H1 (cell line): ENCODE measurements around the gene USH1C. TPM values are rescaled to one million over a fixed set of nuclear protein-coding genes. Genes with fewer than 3 reads are reported as not detected.

Experiments used
- CTCF ChIA-PET: fragments of 300-600 bp; sonication (Branson Sonifier 250); formaldehyde crosslinking; loops from one replicate; lab custom pipeline; 2021; ENCODE audit not compliant: partially characterized antibody; lab: Charles Lee
- POLR2A ChIA-PET: fragments of 300-600 bp; sonication (Branson Sonifier 250); formaldehyde crosslinking; loops from one replicate; lab custom pipeline; 2021; ENCODE audit warnings: inconsistent platforms; ENCODE audit not compliant: partially characterized antibody; lab: Charles Lee
- DNase-seq, 2 experiments: peaks; one replicate each; pipeline versions ENCODE4 v3.0.0 to v3.0.0-alpha.2; 2010 to 2022; ENCODE audit warnings: low spot score in 2 of 2, low read depth in 1 of 2, mixed read lengths in 1 of 2
- FAIRE-seq: peaks from 2 replicates; lab custom pipeline; 2011; peaks lifted over from hg19 to GRCh38; lab: Jason Lieb, UNC
- H2AFZ ChIP-seq: 2 replicates; pipeline ENCODE4 v1.8.1; 2012; ENCODE audit warnings: low read length, inconsistent platforms
- H2AK5ac ChIP-seq: 2 replicates; pipeline ENCODE4 v1.6.1; 2013; ENCODE audit warnings: low read depth, low read length
- H2BK120ac ChIP-seq: replicated peaks from 2 replicates; pipeline ENCODE3; 2013; ENCODE audit warnings: low read depth, low read length, inconsistent platforms
- H2BK12ac ChIP-seq: 2 replicates; pipeline ENCODE4 v1.6.1; 2013; ENCODE audit warnings: low read depth, low read length
- H2BK15ac ChIP-seq: 2 replicates; pipeline ENCODE4 v1.6.1; 2013; ENCODE audit warnings: low read length
- H2BK20ac ChIP-seq: 2 replicates; pipeline ENCODE4 v1.6.1; 2013; ENCODE audit warnings: low read length
- H2BK5ac ChIP-seq: 2 replicates; pipeline ENCODE4 v1.6.1; 2013; ENCODE audit warnings: low read depth, low read length
- H3K14ac ChIP-seq: 2 replicates; pipeline ENCODE4 v1.6.1; 2013; ENCODE audit warnings: inconsistent platforms; ENCODE audit not compliant: insufficient read length
- H3K18ac ChIP-seq: 2 replicates; pipeline ENCODE4 v1.6.1; 2013; ENCODE audit warnings: low read length; ENCODE audit errors: extremely low read depth
- H3K23ac ChIP-seq: 2 replicates; pipeline ENCODE4 v1.6.1; 2013; ENCODE audit warnings: inconsistent platforms; ENCODE audit not compliant: insufficient read length
- H3K23me2 ChIP-seq: 2 replicates; pipeline ENCODE4 v1.6.1; 2013; ENCODE audit warnings: low read depth, low read length
- H3K27ac ChIP-seq: 2 replicates; pipeline ENCODE4 v1.6.1; 2011; ENCODE audit warnings: low read depth, low read length, inconsistent platforms
- H3K27me3 ChIP-seq, 4 experiments: replicated peaks in 1 of 4; 1 replicate in 1 of 4; 2 replicates in 3 of 4; pipeline versions ENCODE4 v1.6.1 to v1.8.1; 2011 to 2013; ENCODE audit warnings: low read length in 3 of 4, mild to moderate bottlenecking in 3 of 4, inconsistent platforms in 2 of 4, mixed read lengths in 2 of 4, moderate library complexity in 1 of 4; ENCODE audit not compliant: control insufficient read depth in 3 of 4, insufficient read depth in 3 of 4; ENCODE audit errors: extremely low read depth in 1 of 4
- H3K36me3 ChIP-seq, 4 experiments: 2 replicates each; pipeline versions ENCODE4 v1.6.1 to v1.8.1; 2011 to 2013; ENCODE audit warnings: mild to moderate bottlenecking in 4 of 4, low read length in 3 of 4, moderate library complexity in 2 of 4, control low read depth in 1 of 4, inconsistent platforms in 1 of 4; ENCODE audit not compliant: insufficient read depth in 4 of 4, control insufficient read depth in 2 of 4
- H3K4ac ChIP-seq: replicated peaks from 2 replicates; pipeline ENCODE3; 2013; ENCODE audit warnings: low read length, low read depth, mixed read lengths, inconsistent platforms; ENCODE audit not compliant: insufficient read length
- H3K4me1 ChIP-seq, 4 experiments: replicated peaks in 1 of 4; 1 replicate in 1 of 4; 2 replicates in 3 of 4; pipeline versions ENCODE4 v1.6.1 to v1.8.1; 2011 to 2013; ENCODE audit warnings: low read length in 3 of 4, inconsistent platforms in 2 of 4, mixed read lengths in 1 of 4; ENCODE audit not compliant: insufficient read depth in 4 of 4, control insufficient read depth in 3 of 4
- H3K4me2 ChIP-seq, 2 experiments: 2 replicates each; pipeline versions ENCODE4 v1.6.1 to v1.8.1; 2011 to 2013; ENCODE audit warnings: low read depth in 2 of 2, low read length in 2 of 2, control low read depth in 1 of 2, inconsistent platforms in 1 of 2, mild to moderate bottlenecking in 1 of 2; ENCODE audit not compliant: insufficient read depth in 1 of 2
- H3K4me3 ChIP-seq, 4 experiments: fragments of 200-600, 300-600 bp in 1 of 4; sonication (generic), shearing (Covaris generic), sonication (Bioruptor Twin) in 1 of 4; 2 replicates each; pipeline versions ENCODE4 v1.5.1 to v1.8.1; 2011 to 2016; ENCODE audit warnings: low read length in 4 of 4, low read depth in 3 of 4, control low read depth in 2 of 4, inconsistent platforms in 2 of 4, mild to moderate bottlenecking in 2 of 4, mixed read lengths in 1 of 4, moderate library complexity in 1 of 4; ENCODE audit not compliant: insufficient read depth in 2 of 4; ENCODE audit errors: extremely low read depth in 1 of 4
- H3K56ac ChIP-seq: replicated peaks from 2 replicates; pipeline ENCODE3; 2013; ENCODE audit warnings: low read depth, mild to moderate bottlenecking, mixed read lengths, low read length, inconsistent platforms; ENCODE audit not compliant: insufficient read length
- H3K79me1 ChIP-seq: 2 replicates; pipeline ENCODE4 v1.6.1; 2013; ENCODE audit warnings: low read depth, low read length, control low read depth
- H3K79me2 ChIP-seq, 2 experiments: 2 replicates each; pipeline versions ENCODE4 v1.6.1 to v1.8.1; 2012 to 2013; ENCODE audit warnings: low read length in 2 of 2, mild to moderate bottlenecking in 2 of 2, inconsistent platforms in 1 of 2; ENCODE audit not compliant: insufficient read depth in 2 of 2, control insufficient read depth in 1 of 2
- H3K9ac ChIP-seq, 4 experiments: replicated peaks in 1 of 4; 1 replicate in 1 of 4; 2 replicates in 3 of 4; pipeline versions ENCODE4 v1.6.1 to v1.8.1; 2011 to 2013; ENCODE audit warnings: low read depth in 3 of 4, low read length in 3 of 4, control low read depth in 2 of 4, mild to moderate bottlenecking in 2 of 4, moderate library complexity in 2 of 4, inconsistent platforms in 1 of 4; ENCODE audit errors: extremely low read depth in 1 of 4
- H3K9me3 ChIP-seq, 2 experiments: 2 replicates each; pipeline versions ENCODE4 v1.6.1 to v1.8.1; 2012 to 2013; ENCODE audit warnings: mild to moderate bottlenecking in 2 of 2, moderate library complexity in 2 of 2, control low read depth in 1 of 2, inconsistent platforms in 1 of 2, low read depth in 1 of 2, low read length in 1 of 2, mixed read lengths in 1 of 2; ENCODE audit not compliant: insufficient read depth in 2 of 2
- H4K20me1 ChIP-seq, 2 experiments: replicated peaks in 1 of 2; 2 replicates each; pipeline versions ENCODE3 to v1.8.1; 2011 to 2013; ENCODE audit warnings: inconsistent platforms in 2 of 2, low read length in 2 of 2, mild to moderate bottlenecking in 1 of 2; ENCODE audit not compliant: insufficient read depth in 2 of 2, control insufficient read depth in 1 of 2
- H4K5ac ChIP-seq: 2 replicates; pipeline ENCODE4 v1.6.1; 2013; ENCODE audit warnings: low read length, low read depth, mixed read lengths, inconsistent platforms; ENCODE audit not compliant: insufficient read length
- H4K8ac ChIP-seq: 2 replicates; pipeline ENCODE4 v1.8.0; 2013; ENCODE audit warnings: mild to moderate bottlenecking, moderate library complexity, low read length, inconsistent platforms; ENCODE audit not compliant: insufficient read depth; ENCODE audit errors: extremely low read depth
- H4K91ac ChIP-seq: replicated peaks from 2 replicates; pipeline ENCODE3; 2013; ENCODE audit warnings: low read length, mixed read lengths, inconsistent platforms; ENCODE audit not compliant: insufficient read length
- CTBP2 ChIP-seq: IDR thresholded peaks from 2 replicates; pipeline ENCODE4 v1.7.0; 2011; ENCODE audit warnings: borderline replicate concordance, mild to moderate bottlenecking, moderate library complexity, mixed read lengths, low read length; ENCODE audit not compliant: insufficient read depth, insufficient read length
- GTF2F1 ChIP-seq: IDR thresholded peaks from 2 replicates; pipeline ENCODE4 v1.6.1; 2012; ENCODE audit warnings: low read depth, low read length, improper control_type of control experiment, borderline replicate concordance
- NRF1 ChIP-seq: IDR thresholded peaks from 2 replicates; pipeline ENCODE4 v1.6.1; 2011; ENCODE audit warnings: mild to moderate bottlenecking, low read depth, low read length, improper control_type of control experiment
- WGBS, 2 experiments: shearing (Covaris generic) in 1 of 2; methylation state at CpG; one replicate each; pipeline versions ENCODE4 v1.1.6 to v1.1.7; 2013 to 2015; ENCODE audit warnings: low lambda C conversion rate in 2 of 2, mixed read lengths in 2 of 2, inconsistent platforms in 1 of 2, low coverage in 1 of 2, missing lambda C conversion rate in 1 of 2; ENCODE audit not compliant: insufficient replicate concordance in 2 of 2, insufficient coverage in 1 of 2, insufficient read length in 1 of 2; ENCODE audit errors: extremely low coverage in 1 of 2, missing lambda C conversion rate in 1 of 2; 5-methylcytosine and 5-hydroxymethylcytosine counted together
- polyA plus RNA-seq, 7 experiments: library from polyadenylated mRNA; depleted of rRNA in 3 of 7; stranded (reverse) in 5 of 7; unstranded in 2 of 7; fragments of >200 nt in 5 of 7; fragments of 200-250 nt in 2 of 7; gene quantifications; 1 replicate in 5 of 7; 2 replicates in 1 of 7; 4 replicates in 1 of 7; pipeline versions ENCODE4 v1.2.1 to v1.2.3, GENCODE V29; 2011 to 2013; ENCODE audit warnings: missing spikeins in 2 of 7, mixed read lengths in 2 of 7
- total RNA-seq: library from RNA; stranded (reverse); fragmentation: NEBNext Ultra II Directional; extraction: Animal tissue kit (Norgen Biotek cat#: 25700); gene quantifications from 2 replicates; pipeline ENCODE4 v1.2.1, GENCODE V29; 2021

USH1C gene
- total and polyA plus RNA-seq, 2 of the 8 experiments (the other 6 are each of a cell fraction or from before 2014, with no cell fraction given) = 1.3 to 1.6 TPM

GRCh38 chr11:17552392-17553248, 8.4 kb upstream of the USH1C start:
- DNase-seq (no peak), FAIRE-seq (no peak)
- TF ChIP-seq GTF2F1 (no peak), NRF1 (no peak), CTBP2 (no peak)
- H2BK20ac ChIP-seq = no peak overlapping the region
- no peaks in the 10 kb centered on the region for H3K36me3 ChIP-seq
- H3K23me2 ChIP-seq = peaks cover 2% of the 10 kb centered on the region; the same call in 1 of the 2 replicates
- H4K20me1 ChIP-seq = no peaks in the 10 kb centered on the region
- peaks cover 0 to 4% (median under 1%) of the 10 kb centered on the region in 4 experiments; a peak in 2 of 7 replicates for H3K27me3 ChIP-seq
- no peak overlapping the region for H2BK120ac ChIP-seq
- 85% methylated on average over 10 of the region's 10 CpGs; no CpG with 5 or more reads in 1 of the 2 experiments for WGBS, 2 experiments
- no peak overlapping the region for H3K23ac ChIP-seq
- H4K8ac ChIP-seq = no peak overlapping the region
- no peaks in the 10 kb centered on the region for H3K9me3 ChIP-seq
- no peak overlapping the region for H4K91ac ChIP-seq
- no peak overlapping the region for H3K4me2 ChIP-seq
- no peak overlapping the region for H2BK15ac ChIP-seq
- no peak overlapping the region for H3K27ac ChIP-seq
- H3K4me1 ChIP-seq = peaks cover 0 to 8% (median 4%) of the 10 kb centered on the region in 4 experiments; a peak in 4 of 7 replicates
- POLR2A ChIA-PET = interaction anchor here (0.8 to 1.4 kb wide), 2 partner anchors 10 to 11 kb away, joined by 3 to 4 read pairs; no protein-coding TSS in a partner anchor
- H3K14ac ChIP-seq = no peak overlapping the region
- no peak overlapping the region for H3K18ac ChIP-seq
- no peak overlapping the region for H3K56ac ChIP-seq
- no peak overlapping the region for H2AK5ac ChIP-seq
- CTCF ChIA-PET = interaction anchor here (0.6 to 9.4 kb wide), 9 partner anchors 9 to 421 kb away, joined by 3 to 98 read pairs (median 3); no protein-coding TSS in a partner anchor
- H4K5ac ChIP-seq = no peak overlapping the region
- no peak overlapping the region for H3K4ac ChIP-seq
- H3K9ac ChIP-seq = no peak overlapping the region
- no peak overlapping the region for H2AFZ ChIP-seq
- H2BK5ac ChIP-seq = no peak overlapping the region
- no peak overlapping the region for H3K4me3 ChIP-seq
- H3K79me2 ChIP-seq = no peaks in the 10 kb centered on the region
- H3K79me1 ChIP-seq = no peaks in the 10 kb centered on the region
- no peak overlapping the region for H2BK12ac ChIP-seq
